Suprapubic skin (tissue), 4 donors: ENCODE data around the gene ZNF358.

Experiments
- EP300 ChIP-seq: sonication (generic); formaldehyde crosslinking; IDR thresholded peaks from one replicate; pipeline ENCODE4 v1.6.1; 2017; ENCODE audit warnings: antibody characterized with exemption
- POLR2A ChIP-seq, 2 donors: fragments of 450-650 bp; IDR thresholded peaks; one replicate each; pipeline ENCODE4 v1.6.1; 2017; ENCODE audit warnings: antibody characterized with exemption in 2 of 2, mild to moderate bottlenecking in 2 of 2, moderate library complexity in 2 of 2
- POLR2AphosphoS5 ChIP-seq, 3 donors: sonication (generic); formaldehyde crosslinking; IDR thresholded peaks; one replicate each; pipeline ENCODE4 v1.6.1; 2017; ENCODE audit warnings: antibody characterized with exemption in 3 of 3
- TF ChIP-seq, protein P1 (sequence below), 2 donors: fragments of 200-600 bp in 1 of 2; fragments of 450-650 bp in 1 of 2; sonication (generic) in 1 of 2; IDR thresholded peaks; one replicate each; pipeline ENCODE4 v1.5.1; 2016 to 2019; ENCODE audit warnings: antibody characterized with exemption in 2 of 2, mild to moderate bottlenecking in 1 of 2, moderate library complexity in 1 of 2

DNA sequence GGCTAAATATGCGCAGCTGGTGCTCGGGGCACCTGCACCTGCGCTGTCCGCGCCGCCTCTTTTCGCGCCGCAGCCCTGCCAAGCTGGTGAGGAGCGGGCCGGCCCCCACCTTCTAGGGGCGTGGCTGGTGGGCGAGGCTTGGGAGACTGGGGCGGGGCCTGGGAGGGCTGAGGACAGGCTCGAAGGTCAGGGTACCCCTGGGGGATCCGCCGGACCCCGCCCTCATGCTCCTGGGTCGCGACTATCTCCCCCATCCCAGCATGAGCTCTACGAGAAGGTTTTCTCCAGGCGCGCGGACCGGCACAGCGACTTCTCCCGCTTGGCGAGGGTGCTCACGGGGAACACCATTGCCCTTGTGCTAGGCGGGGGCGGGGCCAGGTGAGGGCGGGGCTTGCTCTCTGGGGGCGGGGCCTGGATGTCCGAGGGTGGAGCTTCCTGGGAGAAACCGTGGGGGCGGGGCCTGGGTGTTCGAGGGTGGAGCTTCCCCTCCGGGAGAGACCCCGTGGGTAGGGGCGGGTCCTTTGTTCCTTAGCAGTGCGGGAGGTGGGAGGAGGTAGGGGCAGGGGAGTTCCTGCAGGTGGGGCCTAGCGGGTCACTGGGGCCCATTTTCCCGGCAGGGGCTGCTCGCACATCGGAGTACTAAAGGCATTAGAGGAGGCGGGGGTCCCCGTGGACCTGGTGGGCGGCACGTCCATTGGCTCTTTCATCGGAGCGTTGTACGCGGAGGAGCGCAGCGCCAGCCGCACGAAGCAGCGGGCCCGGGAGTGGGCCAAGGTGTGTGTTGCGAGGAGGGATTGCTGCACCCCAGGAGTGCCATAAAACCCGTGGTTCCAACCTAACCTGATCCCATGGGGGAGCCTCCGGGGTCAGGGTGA is 39.3 kb downstream of the ZNF358 start:
- TF ChIP-seq, protein P1, sequence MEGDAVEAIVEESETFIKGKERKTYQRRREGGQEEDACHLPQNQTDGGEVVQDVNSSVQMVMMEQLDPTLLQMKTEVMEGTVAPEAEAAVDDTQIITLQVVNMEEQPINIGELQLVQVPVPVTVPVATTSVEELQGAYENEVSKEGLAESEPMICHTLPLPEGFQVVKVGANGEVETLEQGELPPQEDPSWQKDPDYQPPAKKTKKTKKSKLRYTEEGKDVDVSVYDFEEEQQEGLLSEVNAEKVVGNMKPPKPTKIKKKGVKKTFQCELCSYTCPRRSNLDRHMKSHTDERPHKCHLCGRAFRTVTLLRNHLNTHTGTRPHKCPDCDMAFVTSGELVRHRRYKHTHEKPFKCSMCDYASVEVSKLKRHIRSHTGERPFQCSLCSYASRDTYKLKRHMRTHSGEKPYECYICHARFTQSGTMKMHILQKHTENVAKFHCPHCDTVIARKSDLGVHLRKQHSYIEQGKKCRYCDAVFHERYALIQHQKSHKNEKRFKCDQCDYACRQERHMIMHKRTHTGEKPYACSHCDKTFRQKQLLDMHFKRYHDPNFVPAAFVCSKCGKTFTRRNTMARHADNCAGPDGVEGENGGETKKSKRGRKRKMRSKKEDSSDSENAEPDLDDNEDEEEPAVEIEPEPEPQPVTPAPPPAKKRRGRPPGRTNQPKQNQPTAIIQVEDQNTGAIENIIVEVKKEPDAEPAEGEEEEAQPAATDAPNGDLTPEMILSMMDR (IDR thresholded peaks at IDR 0.05), result no peak
- TF ChIP-seq POLR2A (IDR thresholded peaks at IDR 0.05) (no peak), EP300 (no peak), POLR2AphosphoS5 (IDR thresholded peaks at IDR 0.05) (no peak)
